Liver (tissue), 9 donors: ENCODE results near the gene MARVELD2. TPM values are rescaled to one million over a fixed set of nuclear protein-coding genes. Genes with fewer than 3 reads are reported as not detected.
A peak's percentile ranks its signal among the peaks of the same experiment; 100 is the strongest.

Experiments
- DNase-seq: peaks from one replicate; pipeline ENCODE4 v3.0.0-alpha.2; 2017; ENCODE audit warnings: low spot score
- H3K27ac ChIP-seq, 2 donors: one replicate each; pipeline ENCODE4 v1.7.0; 2013; ENCODE audit warnings: inconsistent platforms in 2 of 2, low read length in 2 of 2, control low read depth in 1 of 2, low read depth in 1 of 2, mild to moderate bottlenecking in 1 of 2
- H3K27me3 ChIP-seq, 4 donors: one replicate each; pipeline versions ENCODE4 v1.6.1 to v1.7.0; 2013; ENCODE audit warnings: low read length in 3 of 4, inconsistent platforms in 1 of 4, mild to moderate bottlenecking in 1 of 4, moderate library complexity in 1 of 4; ENCODE audit not compliant: control insufficient read depth in 4 of 4, insufficient read depth in 4 of 4
- H3K36me3 ChIP-seq, 4 donors: one replicate each; pipeline versions ENCODE4 v1.6.1 to v1.7.0; 2013; ENCODE audit warnings: low read length in 3 of 4, mild to moderate bottlenecking in 3 of 4, low read depth in 1 of 4, moderate library complexity in 1 of 4; ENCODE audit not compliant: control insufficient read depth in 4 of 4, insufficient read depth in 3 of 4
- H3K4me1 ChIP-seq, 4 donors: one replicate each; pipeline versions ENCODE4 v1.6.1 to v1.7.0; 2013; ENCODE audit warnings: low read length in 3 of 4, mild to moderate bottlenecking in 3 of 4, moderate library complexity in 1 of 4; ENCODE audit not compliant: control insufficient read depth in 4 of 4, insufficient read depth in 4 of 4
- H3K4me3 ChIP-seq, 3 donors: one replicate each; pipeline versions ENCODE4 v1.6.1 to v1.7.0; 2013; ENCODE audit warnings: low read length in 3 of 3, control low read depth in 1 of 3, low read depth in 1 of 3, mild to moderate bottlenecking in 1 of 3
- H3K9ac ChIP-seq, 2 donors: one replicate each; pipeline ENCODE4 v1.7.0; 2013; ENCODE audit warnings: low read length in 2 of 2, mild to moderate bottlenecking in 2 of 2, moderate library complexity in 2 of 2, control low read depth in 1 of 2, low read depth in 1 of 2
- H3K9me3 ChIP-seq, 4 donors: one replicate each; pipeline versions ENCODE4 v1.6.1 to v1.7.0; 2013; ENCODE audit warnings: low read length in 3 of 4; ENCODE audit not compliant: control insufficient read depth in 4 of 4
- ATF3 ChIP-seq: IDR thresholded peaks from 2 replicates; pipeline ENCODE4 v1.6.1; 2016; ENCODE audit warnings: antibody characterized with exemption
- CTCF ChIP-seq: fragments of 150-350 bp; IDR thresholded peaks from 2 replicates; pipeline ENCODE4 v1.5.1; 2017; ENCODE audit warnings: improper control_type of control experiment, low read depth, low read length; ENCODE audit not compliant: missing input control
- EGR1 ChIP-seq, 2 donors: IDR thresholded peaks; 2 replicates each; pipeline ENCODE4 v1.6.1; 2016 to 2018; ENCODE audit warnings: antibody characterized with exemption in 2 of 2, low read depth in 2 of 2
- FOXA1 ChIP-seq: IDR thresholded peaks from 2 replicates; pipeline ENCODE4 v1.6.1; 2016; ENCODE audit warnings: antibody characterized with exemption
- FOXA2 ChIP-seq: IDR thresholded peaks from 2 replicates; pipeline ENCODE4 v1.6.1; 2016; ENCODE audit warnings: antibody characterized with exemption
- GABPA ChIP-seq, 2 donors: IDR thresholded peaks in 1 of 2; conservative IDR thresholded peaks in 1 of 2; 2 replicates each; pipeline ENCODE4 v1.6.1; 2016; ENCODE audit warnings: antibody characterized with exemption in 2 of 2, mild to moderate bottlenecking in 1 of 2, moderate library complexity in 1 of 2
- HNF4A ChIP-seq, 2 donors: conservative IDR thresholded peaks; 2 replicates each; pipeline ENCODE4 v1.6.1; 2016; ENCODE audit warnings: antibody characterized with exemption in 2 of 2, mild to moderate bottlenecking in 2 of 2
- HNF4G ChIP-seq: IDR thresholded peaks from 2 replicates; pipeline ENCODE4 v1.6.1; 2016; ENCODE audit warnings: antibody characterized with exemption
- JUND ChIP-seq, 2 donors: IDR thresholded peaks; 2 replicates each; pipeline ENCODE4 v1.6.1; 2016; ENCODE audit warnings: antibody characterized with exemption in 2 of 2
- MAX ChIP-seq: IDR thresholded peaks from 2 replicates; pipeline ENCODE4 v1.6.1; 2016; ENCODE audit warnings: antibody characterized with exemption
- NR2F2 ChIP-seq: IDR thresholded peaks from 2 replicates; pipeline ENCODE4 v1.6.1; 2016; ENCODE audit warnings: antibody characterized with exemption
- RAD21 ChIP-seq, 2 donors: IDR thresholded peaks; 2 replicates each; pipeline ENCODE4 v1.6.1; 2016; ENCODE audit warnings: antibody characterized with exemption in 2 of 2, mild to moderate bottlenecking in 2 of 2
- REST ChIP-seq: IDR thresholded peaks from 2 replicates; pipeline ENCODE4 v1.6.1; 2016; ENCODE audit warnings: antibody characterized with exemption, mild to moderate bottlenecking
- RXRA ChIP-seq, 2 donors: IDR thresholded peaks; 2 replicates each; pipeline ENCODE4 v1.6.1; 2017 to 2018; ENCODE audit warnings: antibody characterized with exemption in 2 of 2, mild to moderate bottlenecking in 1 of 2
- SP1 ChIP-seq: IDR thresholded peaks from 2 replicates; pipeline ENCODE4 v1.6.1; 2018; ENCODE audit warnings: antibody characterized with exemption, mild to moderate bottlenecking
- TAF1 ChIP-seq: conservative IDR thresholded peaks from 2 replicates; pipeline ENCODE4 v1.6.1; 2016; ENCODE audit warnings: antibody characterized with exemption, mild to moderate bottlenecking
- YY1 ChIP-seq: IDR thresholded peaks from 2 replicates; pipeline ENCODE4 v1.6.1; 2016; ENCODE audit warnings: antibody characterized with exemption, mild to moderate bottlenecking
- ZBTB33 ChIP-seq: IDR thresholded peaks from 2 replicates; pipeline ENCODE4 v1.6.1; 2016; ENCODE audit warnings: antibody characterized with exemption
- WGBS: extraction: QIAGEN DNeasy Blood & Tissue Kit; methylation state at CpG from one replicate; pipeline ENCODE4 v1.1.7; 2013; 5-methylcytosine and 5-hydroxymethylcytosine counted together
- polyA plus RNA-seq, 2 donors: library from polyadenylated mRNA; stranded (reverse) in 1 of 2; unstranded in 1 of 2; fragments of 200-250 nt in 1 of 2; fragments of >200 nt in 1 of 2; fragmentation: Nextera tagmentation in 1 of 2; extraction: Ambion mirVana in 1 of 2; gene quantifications; one replicate each; pipeline versions ENCODE4 v1.2.1 to v1.2.3, GENCODE V29; 2013 to 2015
- total RNA-seq, 2 donors: library from RNA; depleted of rRNA; stranded (reverse); fragments of >200 nt; gene quantifications; one replicate each; pipeline ENCODE4 v1.2.3, GENCODE V29; 2014
- donor health status: healthy.
- donor health status: healthy.
- donor health status: healthy.
- donor health status: healthy.
- donor health status: healthy.

The MARVELD2 gene
- total and polyA plus RNA-seq, 4 donors: 9.4 to 20.2 (median 12.3) TPM

GRCh38 chr5:69492923-69493395 is 78.0 kb downstream of the MARVELD2 start:
- DNase-seq: peak; percentile 33
- under 1% methylated on average over 42 of the region's 42 CpGs for WGBS
- Histone ChIP-seq H3K4me3 (peak overlapping the region; percentile 82 to 92 (median 88)), H3K27me3 (no peaks in the 10 kb centered on the region), H3K9me3 (no peaks in the 10 kb centered on the region), H3K9ac (peak overlapping the region; percentile 69 to 75), H3K4me1 (peaks cover 4 to 47% (median 31%) of the 10 kb centered on the region in 4 donors), H3K27ac (peak overlapping the region; percentile 95 to 100), H3K36me3 (no peaks in the 10 kb centered on the region)
- TF ChIP-seq YY1 (no peak), HNF4A (conservative IDR thresholded peaks at IDR 0.05) (no peak), ZBTB33 (no peak), HNF4G (no peak), GABPA (IDR thresholded peaks at IDR 0.05 in 1 of 2, conservative IDR thresholded peaks at IDR 0.05 in 1 of 2) (no peak), SP1 (no peak), JUND (IDR thresholded peaks at IDR 0.05) (no peak), RAD21 (IDR thresholded peaks at IDR 0.05) (no peak), FOXA1 (no peak), REST (no peak)

GRCh38 chr5:69493396-69494133 is 78.6 kb downstream of the MARVELD2 start:
- no peaks in the 10 kb centered on the region for H3K9me3 ChIP-seq
- H3K27ac ChIP-seq: peak overlapping the region; percentile 95 to 100
- H3K4me3 ChIP-seq: peak overlapping the region; percentile 82 to 92 (median 88)
- DNase-seq: peak; percentile 52
- WGBS: 2% methylated on average over 62 of the region's 62 CpGs
- H3K27me3 ChIP-seq: no peaks in the 10 kb centered on the region
- H3K9ac ChIP-seq: peak overlapping the region; percentile 69 to 75
- H3K4me1 ChIP-seq: peaks cover 4 to 47% (median 31%) of the 10 kb centered on the region in 4 donors
- no peaks in the 10 kb centered on the region for H3K36me3 ChIP-seq
- TF ChIP-seq EGR1 (IDR thresholded peaks at IDR 0.05; ENCODE audit: low read depth in 2 of 2): no peak
- TF ChIP-seq JUND (IDR thresholded peaks at IDR 0.05): no peak
- no peak for TF ChIP-seq SP1
- no peak for TF ChIP-seq RXRA (IDR thresholded peaks at IDR 0.05)
- no peak for TF ChIP-seq HNF4G
- TF ChIP-seq YY1: peak; percentile 52
- no peak for TF ChIP-seq ATF3
- no peak for TF ChIP-seq GABPA (IDR thresholded peaks at IDR 0.05 in 1 of 2, conservative IDR thresholded peaks at IDR 0.05 in 1 of 2)
- peak in 1 of 2 donors; percentile 9 for TF ChIP-seq HNF4A (conservative IDR thresholded peaks at IDR 0.05)
- TF ChIP-seq FOXA2: no peak
- no peak for TF ChIP-seq CTCF
- no peak for TF ChIP-seq ZBTB33
- TF ChIP-seq MAX: no peak
- no peak for TF ChIP-seq TAF1
- no peak for TF ChIP-seq NR2F2
